RWPE2 (cell line): ENCODE data around the gene RTCA.
"Not testable (repeated sequence)": the region's sequence is repeated elsewhere in the genome, so short reads cannot be mapped to it uniquely, and the experiment has no call there.

Source experiments
- ATAC-seq: fragments of 200-7000 bp; cut with Tn5 transposase; 3 replicates; pipeline ENCODE4 v1.9.1; 2021; ENCODE audit warnings: low read depth
- DNase-seq: peaks from one replicate; pipeline ENCODE4 v3.0.0-alpha.2; 2020; ENCODE audit warnings: low spot score
- H3K27ac ChIP-seq: fragments of 450-650 bp; 2 replicates; pipeline ENCODE4 v1.5.1; 2017; ENCODE audit warnings: mild to moderate bottlenecking; ENCODE audit not compliant: poor library complexity, severe bottlenecking
- H3K27me3 ChIP-seq: fragments of 250-450 bp; sonication (Bioruptor Pico); 2 replicates; pipeline ENCODE4 v1.5.1; 2021; ENCODE audit warnings: mild to moderate bottlenecking, moderate library complexity; ENCODE audit not compliant: insufficient read depth, poor library complexity, severe bottlenecking
- H3K36me3 ChIP-seq: fragments of 250-450 bp; sonication (Bioruptor Pico); 2 replicates; pipeline ENCODE4 v1.5.1; 2020; ENCODE audit warnings: low read depth, mild to moderate bottlenecking, moderate library complexity
- H3K4me1 ChIP-seq: fragments of 250-450 bp; sonication (Bioruptor Pico); 2 replicates; pipeline ENCODE4 v1.5.1; 2021; ENCODE audit warnings: mild to moderate bottlenecking, moderate library complexity; ENCODE audit not compliant: insufficient read depth, poor library complexity, severe bottlenecking
- H3K4me3 ChIP-seq: fragments of 250-450 bp; sonication (Bioruptor Pico); 2 replicates; pipeline ENCODE4 v1.5.1; 2021; ENCODE audit warnings: mild to moderate bottlenecking, moderate library complexity; ENCODE audit not compliant: severe bottlenecking
- H3K9me3 ChIP-seq: fragments of 250-450 bp; sonication (Bioruptor Pico); 2 replicates; pipeline ENCODE4 v1.5.1; 2021; ENCODE audit warnings: mild to moderate bottlenecking, moderate library complexity; ENCODE audit not compliant: severe bottlenecking
- TF ChIP-seq, protein P1 (sequence below): fragments of 450-650 bp; IDR thresholded peaks from one replicate; pipeline ENCODE4 v1.5.1; 2017; ENCODE audit warnings: mild to moderate bottlenecking, moderate library complexity; ENCODE audit not compliant: poor library complexity, severe bottlenecking

The RTCA gene

DNA sequence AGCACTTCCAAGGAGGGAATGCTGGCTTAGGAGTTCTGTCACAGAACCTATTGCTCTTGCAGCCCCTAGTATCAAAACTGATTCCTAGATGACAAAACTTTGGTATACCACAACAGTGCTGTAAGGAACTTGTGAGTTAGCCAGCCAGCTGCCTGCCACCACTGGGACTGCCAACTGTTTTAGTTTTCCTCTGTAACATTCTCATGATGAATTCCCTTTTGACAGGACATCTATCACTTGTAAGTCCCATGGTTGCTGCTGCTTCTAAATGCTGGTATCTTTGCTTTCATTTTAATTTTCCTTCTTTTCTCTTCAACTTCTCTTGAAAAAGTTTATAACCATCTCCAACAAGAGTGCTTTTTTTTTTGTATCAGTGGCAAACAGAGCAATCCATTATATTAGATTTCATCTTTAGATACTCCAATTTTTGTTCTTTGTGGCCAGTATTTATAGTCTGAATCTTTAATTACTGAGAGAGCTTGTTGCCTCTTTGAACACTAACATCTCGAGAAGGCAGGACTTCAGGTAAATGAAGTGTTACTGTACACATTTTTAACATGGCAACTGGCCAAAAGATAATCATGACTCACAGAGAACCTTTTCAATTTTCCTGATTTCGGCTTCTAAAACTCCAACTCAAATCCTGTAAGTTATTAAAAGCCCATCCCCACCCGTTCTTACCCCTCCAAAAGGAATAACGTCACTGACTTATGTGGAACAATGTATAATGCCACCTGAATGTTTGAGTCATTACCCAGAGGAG lies 36.2 kb upstream of the RTCA start:
- H3K4me3 ChIP-seq = no peak overlapping the region
- H3K9me3 ChIP-seq = no peaks in the 10 kb centered on the region
- peaks cover 30% of the 10 kb centered on the region for H3K36me3 ChIP-seq
- TF ChIP-seq, protein P1, sequence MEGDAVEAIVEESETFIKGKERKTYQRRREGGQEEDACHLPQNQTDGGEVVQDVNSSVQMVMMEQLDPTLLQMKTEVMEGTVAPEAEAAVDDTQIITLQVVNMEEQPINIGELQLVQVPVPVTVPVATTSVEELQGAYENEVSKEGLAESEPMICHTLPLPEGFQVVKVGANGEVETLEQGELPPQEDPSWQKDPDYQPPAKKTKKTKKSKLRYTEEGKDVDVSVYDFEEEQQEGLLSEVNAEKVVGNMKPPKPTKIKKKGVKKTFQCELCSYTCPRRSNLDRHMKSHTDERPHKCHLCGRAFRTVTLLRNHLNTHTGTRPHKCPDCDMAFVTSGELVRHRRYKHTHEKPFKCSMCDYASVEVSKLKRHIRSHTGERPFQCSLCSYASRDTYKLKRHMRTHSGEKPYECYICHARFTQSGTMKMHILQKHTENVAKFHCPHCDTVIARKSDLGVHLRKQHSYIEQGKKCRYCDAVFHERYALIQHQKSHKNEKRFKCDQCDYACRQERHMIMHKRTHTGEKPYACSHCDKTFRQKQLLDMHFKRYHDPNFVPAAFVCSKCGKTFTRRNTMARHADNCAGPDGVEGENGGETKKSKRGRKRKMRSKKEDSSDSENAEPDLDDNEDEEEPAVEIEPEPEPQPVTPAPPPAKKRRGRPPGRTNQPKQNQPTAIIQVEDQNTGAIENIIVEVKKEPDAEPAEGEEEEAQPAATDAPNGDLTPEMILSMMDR = no peak
- H3K27me3 ChIP-seq = no peaks in the 10 kb centered on the region
- DNase-seq = no peak
- no peak overlapping the region for H3K27ac ChIP-seq
- H3K4me1 ChIP-seq = peaks cover 8% of the 10 kb centered on the region
- no peak for ATAC-seq

- H3K4me1 ChIP-seq = peaks cover 10% of the 10 kb centered on the region
- DNase-seq (no peak), ATAC-seq (no peak)
- TF ChIP-seq, protein P1 = no peak
- peaks cover 39% of the 10 kb centered on the region for H3K36me3 ChIP-seq
- no peaks in the 10 kb centered on the region for H3K27me3 ChIP-seq
- H3K9me3 ChIP-seq = no peaks in the 10 kb centered on the region
- no peak overlapping the region for H3K27ac ChIP-seq
- no peak overlapping the region for H3K4me3 ChIP-seq
Observed at GRCh38 chr1:100230765-100231164, 35.3 kb upstream of the RTCA start.

DNA sequence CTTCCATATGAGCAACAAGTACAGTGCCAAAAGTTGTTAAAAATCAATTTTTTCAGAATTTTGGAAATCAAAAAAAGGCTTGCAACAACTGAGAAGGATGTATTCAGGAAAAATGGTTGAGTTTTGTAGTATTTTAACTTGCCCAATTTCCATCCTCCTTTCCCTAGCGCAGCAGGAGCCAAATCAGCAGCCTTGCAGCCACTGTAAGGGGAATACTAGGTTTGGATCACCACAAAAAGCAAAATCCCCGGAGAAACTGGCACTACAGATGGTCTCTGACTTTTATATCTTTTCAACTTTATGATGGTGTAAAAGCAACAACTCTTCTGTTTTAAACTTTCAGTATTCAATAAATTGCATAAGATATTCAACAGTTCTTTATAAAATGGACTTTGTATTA lies 34.3 kb upstream of the RTCA start:
- Histone ChIP-seq H3K27ac (no peak overlapping the region), H3K27me3 (no peaks in the 10 kb centered on the region), H3K4me3 (no peak overlapping the region), H3K9me3 (no peaks in the 10 kb centered on the region), H3K36me3 (peaks cover 42% of the 10 kb centered on the region), H3K4me1 (peaks cover 10% of the 10 kb centered on the region)
- DNase-seq (no peak), ATAC-seq (no peak)
- TF ChIP-seq, protein P1 = no peak

GRCh38 chr1:100232156-100232555 lies 33.9 kb upstream of the RTCA start:
- TF ChIP-seq, protein P1 = no peak
- Histone ChIP-seq H3K4me3 (no peak overlapping the region), H3K36me3 (peaks cover 40% of the 10 kb centered on the region), H3K27me3 (no peaks in the 10 kb centered on the region), H3K9me3 (no peaks in the 10 kb centered on the region), H3K27ac (no peak overlapping the region), H3K4me1 (peaks cover 10% of the 10 kb centered on the region)
- DNase-seq (no peak), ATAC-seq (no peak)

- not testable (repeated sequence) for H3K4me3 ChIP-seq, H3K9me3 ChIP-seq, DNase-seq, H3K27ac ChIP-seq, ATAC-seq, H3K4me1 ChIP-seq, H3K27me3 ChIP-seq
- H3K36me3 ChIP-seq = peaks cover 40% of the 10 kb centered on the region
Observed at GRCh38 chr1:100233566-100233965, 32.5 kb upstream of the RTCA start.
